RCC 7860 (cell line): ENCODE results near the gene MT1G.
"Not testable (repeated sequence)": the region's sequence is repeated elsewhere in the genome, so short reads cannot be mapped to it uniquely, and the experiment has no call there.

Experiments
- DNase-seq: peaks from one replicate; pipeline ENCODE4 v3.0.0-alpha.2; 2015; ENCODE audit warnings: low spot score
- FAIRE-seq: peaks from 2 replicates; lab custom pipeline; 2012; peaks lifted over from hg19 to GRCh38; lab: Jason Lieb, UNC

MT1G gene

GRCh38 chr16:56686758-56687157, 18.9 kb upstream of the MT1G start:
- no peak for FAIRE-seq
- DNase-seq = no peak

- FAIRE-seq = no peak
- no peak for DNase-seq
Measured at GRCh38 chr16:56684926-56685590, 17.2 kb upstream of the MT1G start.

- FAIRE-seq (no peak), DNase-seq (no peak)
Measured at GRCh38 chr16:56684256-56684925, 16.5 kb upstream of the MT1G start.

- no peak for FAIRE-seq
- DNase-seq = no peak
Measured at GRCh38 chr16:56683424-56684172, 15.7 kb upstream of the MT1G start.

GRCh38 chr16:56682703-56683397, 15.0 kb upstream of the MT1G start:
- DNase-seq = no peak
- FAIRE-seq = no peak

GRCh38 chr16:56681939-56682702, 14.3 kb upstream of the MT1G start, which contains the start of gene MT1X:
MT1X (plus strand) TSS chr16:56682470; CDS start chr16:56682541, 71 bp downstream.
- FAIRE-seq = peak; percentile 18
- peak; percentile 87 for DNase-seq

GRCh38 chr16:56679818-56680217, 12.0 kb upstream of the MT1G start:
- FAIRE-seq (peak; percentile 59), DNase-seq (peak; percentile 85)

GRCh38 chr16:56679078-56679730, 11.3 kb upstream of the MT1G start:
- DNase-seq = no peak
- FAIRE-seq = no peak

- DNase-seq (no peak), FAIRE-seq (no peak)
Measured at GRCh38 chr16:56677474-56677873, 9.6 kb upstream of the MT1G start.

- no peak for FAIRE-seq
- DNase-seq = no peak
Measured at GRCh38 chr16:56675685-56676210, 7.9 kb upstream of the MT1G start.

- not testable (repeated sequence) for FAIRE-seq, DNase-seq
Measured at GRCh38 chr16:56674570-56674969, 6.7 kb upstream of the MT1G start.

GRCh38 chr16:56673921-56674320, 6.1 kb upstream of the MT1G start:
- FAIRE-seq = no peak
- no peak for DNase-seq

- DNase-seq (peak; percentile 4), FAIRE-seq (no peak)
Measured at GRCh38 chr16:56672761-56673536, 5.1 kb upstream of the MT1G start.

- not testable (repeated sequence) for DNase-seq, FAIRE-seq
Measured at GRCh38 chr16:56672171-56672570, 4.3 kb upstream of the MT1G start.

GRCh38 chr16:56671691-56672090, 3.8 kb upstream of the MT1G start:
- DNase-seq, FAIRE-seq: not testable (repeated sequence)

- FAIRE-seq (no peak), DNase-seq (no peak)
Measured at GRCh38 chr16:56670620-56670934, 2.7 kb upstream of the MT1G start.

GRCh38 chr16:56669840-56670619, 2.2 kb upstream of the MT1G start:
- FAIRE-seq (no peak), DNase-seq (no peak)
